ENCODE measurements around the gene DCDC2.

DNA sequence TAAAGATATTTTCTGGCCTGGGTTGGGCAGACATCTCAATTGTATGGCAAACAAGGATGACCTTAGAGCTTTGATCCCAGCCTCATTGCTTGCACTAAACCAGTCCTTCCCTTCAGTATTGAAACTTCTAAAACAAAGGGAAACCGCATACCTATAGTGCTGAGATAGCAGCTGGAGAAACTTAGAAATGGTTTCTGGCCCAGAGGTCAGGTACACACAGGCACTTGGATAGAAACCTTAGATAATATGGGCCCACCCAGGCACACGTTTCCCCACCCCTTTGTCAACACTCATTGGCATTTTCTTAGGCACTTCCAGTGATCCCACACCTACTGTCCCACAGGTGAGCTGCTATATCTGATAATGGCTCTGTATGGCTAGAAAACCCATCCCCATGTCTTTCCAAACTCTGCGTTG lies 209.7 kb downstream of the DCDC2 start:
- TF ChIP-seq, protein P1, sequence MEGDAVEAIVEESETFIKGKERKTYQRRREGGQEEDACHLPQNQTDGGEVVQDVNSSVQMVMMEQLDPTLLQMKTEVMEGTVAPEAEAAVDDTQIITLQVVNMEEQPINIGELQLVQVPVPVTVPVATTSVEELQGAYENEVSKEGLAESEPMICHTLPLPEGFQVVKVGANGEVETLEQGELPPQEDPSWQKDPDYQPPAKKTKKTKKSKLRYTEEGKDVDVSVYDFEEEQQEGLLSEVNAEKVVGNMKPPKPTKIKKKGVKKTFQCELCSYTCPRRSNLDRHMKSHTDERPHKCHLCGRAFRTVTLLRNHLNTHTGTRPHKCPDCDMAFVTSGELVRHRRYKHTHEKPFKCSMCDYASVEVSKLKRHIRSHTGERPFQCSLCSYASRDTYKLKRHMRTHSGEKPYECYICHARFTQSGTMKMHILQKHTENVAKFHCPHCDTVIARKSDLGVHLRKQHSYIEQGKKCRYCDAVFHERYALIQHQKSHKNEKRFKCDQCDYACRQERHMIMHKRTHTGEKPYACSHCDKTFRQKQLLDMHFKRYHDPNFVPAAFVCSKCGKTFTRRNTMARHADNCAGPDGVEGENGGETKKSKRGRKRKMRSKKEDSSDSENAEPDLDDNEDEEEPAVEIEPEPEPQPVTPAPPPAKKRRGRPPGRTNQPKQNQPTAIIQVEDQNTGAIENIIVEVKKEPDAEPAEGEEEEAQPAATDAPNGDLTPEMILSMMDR (IDR thresholded peaks at IDR 0.05) = no peak
- no peak for TF ChIP-seq EZH2 (IDR thresholded peaks at IDR 0.05; ENCODE audit: borderline replicate concordance, insufficient read depth, low read depth, low read length, poor library complexity, severe bottlenecking)
